Loucy (cell line): ENCODE measurements around the gene FMNL1.
A peak's percentile ranks its signal among the peaks of the same experiment; 100 is the strongest.

ENCODE experiments used
- H2AFZ ChIP-seq: fragments of 200-600 bp; sonication (generic); 2 replicates; pipeline ENCODE4 v1.6.0; 2016; ENCODE audit warnings: antibody characterized with exemption, mild to moderate bottlenecking, low read length, moderate library complexity
- H3F3A ChIP-seq: fragments of 200-600 bp; 2 replicates; pipeline ENCODE4 v1.6.0; 2016; ENCODE audit warnings: antibody characterized with exemption, low read depth, mild to moderate bottlenecking
- H3K27me3 ChIP-seq: fragments of 200-600 bp; sonication (generic); 2 replicates; pipeline ENCODE4 v1.6.1; 2014; ENCODE audit warnings: low read length, mild to moderate bottlenecking; ENCODE audit not compliant: insufficient read depth, poor library complexity, severe bottlenecking
- H3K36me3 ChIP-seq: fragments of 200-600 bp; sonication (generic); 2 replicates; pipeline ENCODE4 v1.6.1; 2016; ENCODE audit warnings: low read length; ENCODE audit not compliant: insufficient read depth
- H3K4me1 ChIP-seq: fragments of 200-600 bp; sonication (generic); 2 replicates; pipeline ENCODE4 v1.5.1; 2014; ENCODE audit warnings: low read length, mild to moderate bottlenecking; ENCODE audit not compliant: insufficient read depth, poor library complexity, severe bottlenecking
- H3K4me2 ChIP-seq: fragments of 200-600 bp; sonication (generic); 2 replicates; pipeline ENCODE4 v1.6.0; 2014; ENCODE audit warnings: antibody characterized with exemption, low read length, low read depth, mild to moderate bottlenecking; ENCODE audit not compliant: poor library complexity, severe bottlenecking
- H3K4me3 ChIP-seq: fragments of 200-600 bp; sonication (generic); 2 replicates; pipeline ENCODE4 v1.5.1; 2014; ENCODE audit warnings: low read length, mild to moderate bottlenecking, mixed read lengths; ENCODE audit not compliant: poor library complexity, severe bottlenecking
- H3K79me2 ChIP-seq: fragments of 200-600 bp; sonication (generic); 2 replicates; pipeline ENCODE4 v1.6.1; 2014; ENCODE audit warnings: low read length; ENCODE audit not compliant: insufficient read depth
- H3K9ac ChIP-seq: fragments of 200-600 bp; sonication (generic); 2 replicates; pipeline ENCODE4 v1.6.0; 2014; ENCODE audit warnings: mild to moderate bottlenecking, low read depth, low read length, moderate library complexity; ENCODE audit not compliant: poor library complexity, severe bottlenecking
- H3K9me2 ChIP-seq: fragments of 200-600 bp; sonication (generic); replicated peaks from 2 replicates; pipeline ENCODE4 v1.6.1; 2016; ENCODE audit warnings: low read depth, low read length, mixed read lengths
- H3K9me3 ChIP-seq: fragments of 200-600 bp; sonication (generic); 2 replicates; pipeline ENCODE4 v1.6.1; 2014; ENCODE audit warnings: mild to moderate bottlenecking, antibody characterized with exemption, low read length, low read depth; ENCODE audit not compliant: insufficient read depth
- H4K20me1 ChIP-seq: fragments of 200-600 bp; sonication (generic); 2 replicates; pipeline ENCODE4 v1.6.0; 2014; ENCODE audit warnings: antibody characterized with exemption, low read length, mild to moderate bottlenecking; ENCODE audit not compliant: insufficient read depth, poor library complexity, severe bottlenecking
- EZH2phosphoT487 ChIP-seq: fragments of 200-600 bp; IDR thresholded peaks from 2 replicates; pipeline ENCODE4 v1.6.1; 2018; ENCODE audit warnings: antibody characterized with exemption, mild to moderate bottlenecking, moderate library complexity, borderline replicate concordance
- TF ChIP-seq, protein P1 (sequence below): fragments of 200-600 bp; sonication (generic); conservative IDR thresholded peaks from 2 replicates; pipeline ENCODE4 v1.5.1; 2014; ENCODE audit warnings: mild to moderate bottlenecking, antibody characterized with exemption, low read length

The FMNL1 gene

DNA sequence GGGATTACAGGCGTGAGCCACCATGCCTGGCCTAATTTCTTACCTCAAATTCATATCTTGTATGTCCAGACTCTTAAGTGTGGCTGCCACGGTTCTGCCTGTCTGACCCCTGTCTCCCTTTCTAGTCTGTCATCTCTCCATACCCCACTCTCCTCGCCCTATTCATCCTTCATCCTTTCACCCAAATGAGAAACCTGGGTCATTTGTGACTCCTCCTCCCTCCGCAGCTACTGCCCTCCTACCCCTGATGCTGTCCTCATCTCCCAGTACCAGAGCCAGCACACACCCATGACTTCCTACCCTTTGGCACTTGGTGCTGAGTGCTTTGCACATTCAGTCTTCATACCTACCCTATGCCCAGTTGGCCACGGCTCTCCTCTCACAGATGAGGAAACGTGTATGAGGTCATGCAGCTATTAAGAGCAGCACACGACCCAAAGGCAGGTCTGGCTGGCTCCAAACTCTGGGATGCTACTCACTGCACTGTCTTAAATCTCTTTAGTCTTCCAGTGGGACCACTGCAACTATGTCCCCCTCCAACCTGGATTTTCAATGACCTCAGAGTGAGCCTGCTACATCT lies 38.6 kb downstream of the FMNL1 start:
- H3K27me3 ChIP-seq = no peaks in the 10 kb centered on the region
- H3K4me3 ChIP-seq = no peak overlapping the region
- H3K36me3 ChIP-seq = peaks cover 11% of the 10 kb centered on the region; the same call in 1 of the 2 replicates
- no peaks in the 10 kb centered on the region for H3K79me2 ChIP-seq
- H3F3A ChIP-seq = no peaks in the 10 kb centered on the region
- no peaks in the 10 kb centered on the region for H3K9me3 ChIP-seq
- H3K4me1 ChIP-seq = peaks cover 26% of the 10 kb centered on the region
- H3K4me2 ChIP-seq = no peak overlapping the region
- H3K9ac ChIP-seq = no peak overlapping the region
- no peaks in the 10 kb centered on the region for H4K20me1 ChIP-seq
- no peaks in the 10 kb centered on the region for H3K9me2 ChIP-seq
- H2AFZ ChIP-seq = no peak overlapping the region
- TF ChIP-seq, protein P1, sequence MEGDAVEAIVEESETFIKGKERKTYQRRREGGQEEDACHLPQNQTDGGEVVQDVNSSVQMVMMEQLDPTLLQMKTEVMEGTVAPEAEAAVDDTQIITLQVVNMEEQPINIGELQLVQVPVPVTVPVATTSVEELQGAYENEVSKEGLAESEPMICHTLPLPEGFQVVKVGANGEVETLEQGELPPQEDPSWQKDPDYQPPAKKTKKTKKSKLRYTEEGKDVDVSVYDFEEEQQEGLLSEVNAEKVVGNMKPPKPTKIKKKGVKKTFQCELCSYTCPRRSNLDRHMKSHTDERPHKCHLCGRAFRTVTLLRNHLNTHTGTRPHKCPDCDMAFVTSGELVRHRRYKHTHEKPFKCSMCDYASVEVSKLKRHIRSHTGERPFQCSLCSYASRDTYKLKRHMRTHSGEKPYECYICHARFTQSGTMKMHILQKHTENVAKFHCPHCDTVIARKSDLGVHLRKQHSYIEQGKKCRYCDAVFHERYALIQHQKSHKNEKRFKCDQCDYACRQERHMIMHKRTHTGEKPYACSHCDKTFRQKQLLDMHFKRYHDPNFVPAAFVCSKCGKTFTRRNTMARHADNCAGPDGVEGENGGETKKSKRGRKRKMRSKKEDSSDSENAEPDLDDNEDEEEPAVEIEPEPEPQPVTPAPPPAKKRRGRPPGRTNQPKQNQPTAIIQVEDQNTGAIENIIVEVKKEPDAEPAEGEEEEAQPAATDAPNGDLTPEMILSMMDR = no peak

DNA sequence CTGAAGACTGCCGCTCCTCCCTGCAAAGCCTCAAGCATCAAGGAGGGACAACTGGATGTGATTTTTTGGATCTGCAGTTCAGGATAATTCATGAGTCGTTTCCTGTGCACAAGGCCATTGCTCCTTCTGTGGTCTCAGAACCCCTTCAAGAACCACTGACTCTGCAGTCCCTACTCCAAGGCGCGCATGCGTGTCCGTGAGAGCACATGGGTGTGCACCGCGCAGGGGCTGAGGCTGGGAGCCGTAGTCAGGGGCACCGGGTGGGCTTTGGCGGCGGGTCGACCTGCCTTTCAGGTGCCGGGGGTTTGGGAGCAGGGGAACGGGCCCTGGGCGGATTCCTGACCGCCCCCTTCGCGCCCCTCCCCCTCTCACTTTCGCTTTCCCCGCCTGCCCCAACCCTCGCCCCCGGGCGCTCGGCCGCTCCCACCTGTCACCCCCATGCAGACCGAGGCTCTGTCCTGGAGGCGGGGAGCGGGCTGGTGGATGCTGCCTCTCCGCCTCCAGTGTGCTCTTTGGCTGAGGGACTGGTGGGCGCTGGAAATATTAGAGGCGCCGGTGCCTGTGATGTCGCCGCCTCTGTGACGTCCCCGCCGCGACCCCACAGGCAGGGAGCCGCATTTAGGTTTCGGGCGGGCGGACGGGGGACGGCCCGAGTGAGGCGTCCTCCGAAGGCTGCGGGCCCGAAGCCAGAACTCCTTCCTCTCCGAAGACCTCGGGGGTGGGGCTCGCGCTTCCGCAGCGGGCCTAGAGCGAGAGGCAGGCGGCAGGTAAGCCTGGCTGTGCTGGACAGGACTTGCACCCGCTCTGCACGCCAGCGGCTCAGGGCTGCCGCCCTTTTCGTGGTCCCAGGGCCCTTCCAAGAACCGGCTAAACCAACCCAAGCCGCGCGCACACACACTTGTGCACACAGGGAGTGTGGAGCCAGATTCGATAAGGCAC lies 40.2 kb downstream of the FMNL1 start, which contains the start of gene SPATA32:
TSS of gene SPATA32 (minus strand) at position 518 of the 939 bp plus-strand sequence. CDS start at position 440, 78 bp downstream.
- Histone ChIP-seq H3K27me3 (no peaks in the 10 kb centered on the region), H3F3A (no peaks in the 10 kb centered on the region), H3K4me3 (peak within 1 kb of the TSS; percentile 80), H3K9me2 (no peaks in the 10 kb centered on the region), H3K79me2 (no peaks in the 10 kb centered on the region), H3K4me1 (peaks cover 11% of the 10 kb centered on the region), H2AFZ (peak within 1 kb of the TSS; percentile 81), H3K4me2 (peak within 1 kb of the TSS; percentile 82), H3K36me3 (peaks cover 14% of the 10 kb centered on the region; the same call in 1 of the 2 replicates), H3K9me3 (no peaks in the 10 kb centered on the region), H4K20me1 (no peaks in the 10 kb centered on the region), H3K9ac (peak within 1 kb of the TSS; percentile 79)
- no peak for TF ChIP-seq EZH2phosphoT487
- TF ChIP-seq, protein P1 = no peak

DNA sequence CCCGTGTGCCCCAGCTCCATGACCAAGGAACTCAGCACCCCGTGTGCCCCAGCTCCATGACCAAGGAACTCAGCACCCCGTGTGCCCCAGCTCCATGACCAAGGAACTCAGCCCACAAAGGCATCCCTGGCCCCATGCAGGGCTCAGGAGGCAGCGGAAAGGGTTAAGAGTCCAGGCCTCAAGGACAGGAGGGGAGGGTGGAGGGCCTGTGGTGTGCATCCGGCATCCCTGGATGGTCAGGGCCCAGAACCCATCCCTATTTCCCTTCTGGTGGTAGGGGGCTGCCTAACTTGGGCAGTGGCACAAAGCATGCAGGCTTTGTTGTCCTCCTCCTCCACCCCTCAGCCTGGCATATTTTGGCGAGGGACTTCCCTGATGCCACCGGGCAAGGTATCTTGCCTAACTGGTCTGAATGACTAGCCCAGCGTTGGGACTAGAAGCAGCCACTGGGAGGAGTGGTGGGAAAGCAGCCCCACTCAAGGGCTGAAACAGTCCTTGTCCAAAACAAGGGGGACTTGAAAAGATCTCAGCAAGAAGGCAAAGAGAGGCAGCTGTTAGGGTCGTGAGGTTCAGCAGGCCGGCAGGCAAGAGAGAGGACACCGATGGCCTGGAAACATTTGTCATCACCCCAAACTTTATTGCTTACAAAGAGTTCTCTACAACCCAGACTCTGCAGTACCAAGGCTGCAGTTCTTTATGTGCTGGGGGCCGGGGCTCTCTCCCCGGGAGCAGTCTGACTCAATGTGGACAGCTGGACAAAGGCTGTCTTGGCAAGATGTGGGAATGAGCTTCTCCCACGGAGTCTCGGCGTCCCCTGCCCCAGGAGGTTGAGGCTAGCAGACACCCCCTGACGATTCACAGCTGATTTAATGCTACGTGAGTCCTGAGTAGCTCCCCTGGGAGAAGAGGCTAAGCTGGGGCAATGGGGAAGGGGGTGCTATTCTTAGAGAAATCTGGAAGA lies 41.1 kb downstream of the FMNL1 start:
- H3K9me3 ChIP-seq = no peaks in the 10 kb centered on the region
- peak overlapping the region; percentile 79 for H3K9ac ChIP-seq
- H3F3A ChIP-seq = no peaks in the 10 kb centered on the region
- H3K27me3 ChIP-seq = no peaks in the 10 kb centered on the region
- TF ChIP-seq EZH2phosphoT487 = no peak
- TF ChIP-seq, protein P1 = no peak
- H3K4me3 ChIP-seq = peak overlapping the region; percentile 80
- H3K79me2 ChIP-seq = no peaks in the 10 kb centered on the region
- peaks cover 5% of the 10 kb centered on the region for H3K4me1 ChIP-seq
- peak overlapping the region; percentile 81 for H2AFZ ChIP-seq
- H3K4me2 ChIP-seq = peak overlapping the region; percentile 82
- H4K20me1 ChIP-seq = no peaks in the 10 kb centered on the region
- H3K36me3 ChIP-seq = peaks cover 19% of the 10 kb centered on the region; the same call in 1 of the 2 replicates
- no peaks in the 10 kb centered on the region for H3K9me2 ChIP-seq
